Measurements from ENCODE around the gene CELF4.

GRCh38 chr18:37294951-37295350 lies 270.6 kb downstream of the CELF4 start:
- TF ChIP-seq CTCF (IDR thresholded peaks at IDR 0.05) (no peak), POLR2A (IDR thresholded peaks at IDR 0.05) (no peak), POLR2AphosphoS5 (IDR thresholded peaks at IDR 0.05) (no peak)
